ENCODE data around the gene DNAJC10.

DNAJC10 gene

DNA sequence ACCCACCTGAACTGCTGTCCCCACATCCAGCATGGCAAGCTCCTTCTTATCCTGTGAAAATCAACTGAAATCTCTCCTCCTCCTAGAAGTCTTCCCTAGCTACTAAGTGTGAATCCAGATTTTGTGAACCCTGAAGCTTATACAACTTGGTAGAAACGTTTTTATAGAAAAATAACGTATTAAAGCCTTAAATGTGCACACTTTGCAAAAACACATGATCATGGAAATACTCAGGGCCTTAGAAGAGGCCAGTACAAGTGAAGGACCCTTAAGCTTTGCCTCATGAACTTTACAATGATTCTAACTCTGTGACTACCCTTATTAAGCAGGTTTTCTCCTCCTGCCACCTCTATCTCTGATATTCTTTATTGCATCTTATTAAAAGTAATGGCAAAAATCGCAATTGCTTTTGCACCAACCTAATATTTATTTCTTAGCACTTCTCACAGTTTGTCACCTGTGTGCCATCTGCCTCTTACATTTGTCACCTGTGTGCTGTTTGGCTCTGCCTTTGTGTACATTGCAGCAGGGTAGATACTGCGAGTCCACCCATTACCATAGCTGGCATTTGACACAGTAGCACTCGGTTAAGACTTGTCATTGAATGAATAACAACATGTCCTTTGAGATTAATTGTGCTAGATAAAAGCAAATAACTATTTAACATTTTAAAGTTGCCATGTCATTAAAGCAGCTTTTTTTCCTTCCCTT, 108.2 kb downstream of the DNAJC10 start:
- Histone ChIP-seq H3K4me1 (ENCODE audit: control insufficient read depth, insufficient read depth, low read length) (peaks cover 13% of the 10 kb centered on the region), H3K36me3 (ENCODE audit: control insufficient read depth, insufficient read depth, low read length) (no peaks in the 10 kb centered on the region), H3K4me3 (ENCODE audit: low read depth, low read length) (no peak overlapping the region), H3K9me3 (ENCODE audit: control insufficient read depth, insufficient read depth, low read length) (no peaks in the 10 kb centered on the region), H3K9ac (ENCODE audit: low read depth, low read length) (no peak overlapping the region), H3K27me3 (ENCODE audit: control insufficient read depth, insufficient read depth, low read length) (no peaks in the 10 kb centered on the region)

DNA sequence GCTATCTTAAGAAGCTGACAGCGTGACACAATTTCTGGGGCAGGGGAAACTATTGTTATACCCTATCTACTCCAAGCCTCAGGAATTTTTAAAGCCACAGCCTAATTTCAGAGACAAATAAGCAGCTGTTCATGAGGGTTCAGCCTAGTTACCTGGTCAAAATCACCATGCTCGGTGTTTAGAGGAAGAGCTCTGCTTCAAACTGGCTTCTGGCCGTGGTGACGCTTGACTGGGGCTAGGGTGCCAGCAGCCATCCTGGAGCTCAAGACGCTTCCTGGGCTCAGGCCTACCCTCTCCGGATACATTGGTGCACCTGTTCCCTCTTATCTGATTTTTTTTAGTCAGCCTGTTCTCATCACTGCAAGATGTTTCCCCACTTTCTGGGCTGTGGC, 108.7 kb downstream of the DNAJC10 start:
- Histone ChIP-seq H3K4me3 (ENCODE audit: low read depth, low read length) (no peak overlapping the region), H3K4me1 (ENCODE audit: control insufficient read depth, insufficient read depth, low read length) (peaks cover 13% of the 10 kb centered on the region), H3K27me3 (ENCODE audit: control insufficient read depth, insufficient read depth, low read length) (no peaks in the 10 kb centered on the region), H3K9me3 (ENCODE audit: control insufficient read depth, insufficient read depth, low read length) (no peaks in the 10 kb centered on the region), H3K9ac (ENCODE audit: low read depth, low read length) (no peak overlapping the region), H3K36me3 (ENCODE audit: control insufficient read depth, insufficient read depth, low read length) (no peaks in the 10 kb centered on the region)

DNA sequence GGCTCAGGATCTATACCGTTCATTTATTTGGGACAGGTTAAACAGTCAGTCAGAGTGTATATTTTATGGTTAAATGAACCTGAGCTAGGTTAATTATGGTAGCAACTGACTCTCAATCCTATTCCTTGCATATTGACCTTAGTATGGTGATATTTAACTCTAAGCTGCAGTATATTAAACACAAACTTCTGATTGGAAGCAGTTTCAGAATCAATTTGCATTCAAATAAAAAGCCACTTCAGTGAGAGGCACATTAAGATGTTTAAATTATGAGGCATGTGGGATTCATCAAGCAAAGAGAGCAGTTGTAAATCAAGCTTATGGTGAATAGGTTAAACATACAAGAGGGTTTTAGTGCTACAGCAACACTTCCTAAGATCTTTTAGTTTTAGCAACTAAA, 110.0 kb downstream of the DNAJC10 start:
- no peaks in the 10 kb centered on the region for H3K27me3 ChIP-seq (ENCODE audit: control insufficient read depth, insufficient read depth, low read length)
- no peaks in the 10 kb centered on the region for H3K9me3 ChIP-seq (ENCODE audit: control insufficient read depth, insufficient read depth, low read length)
- H3K36me3 ChIP-seq (ENCODE audit: control insufficient read depth, insufficient read depth, low read length) = no peaks in the 10 kb centered on the region
- no peak overlapping the region for H3K9ac ChIP-seq (ENCODE audit: low read depth, low read length)
- H3K4me1 ChIP-seq (ENCODE audit: control insufficient read depth, insufficient read depth, low read length) = peaks cover 13% of the 10 kb centered on the region
- H3K4me3 ChIP-seq (ENCODE audit: low read depth, low read length) = no peak overlapping the region

GRCh38 chr2:182826496-182826895, 110.4 kb downstream of the DNAJC10 start:
- peaks cover 13% of the 10 kb centered on the region for H3K4me1 ChIP-seq (ENCODE audit: control insufficient read depth, insufficient read depth, low read length)
- no peaks in the 10 kb centered on the region for H3K27me3 ChIP-seq (ENCODE audit: control insufficient read depth, insufficient read depth, low read length)
- no peak overlapping the region for H3K9ac ChIP-seq (ENCODE audit: low read depth, low read length)
- no peaks in the 10 kb centered on the region for H3K36me3 ChIP-seq (ENCODE audit: control insufficient read depth, insufficient read depth, low read length)
- no peaks in the 10 kb centered on the region for H3K9me3 ChIP-seq (ENCODE audit: control insufficient read depth, insufficient read depth, low read length)
- H3K4me3 ChIP-seq (ENCODE audit: low read depth, low read length) = no peak overlapping the region

- H3K27me3 ChIP-seq (ENCODE audit: control insufficient read depth, insufficient read depth, low read length) = no peaks in the 10 kb centered on the region
- no peak overlapping the region for H3K4me3 ChIP-seq (ENCODE audit: low read depth, low read length)
- no peak overlapping the region for H3K9ac ChIP-seq (ENCODE audit: low read depth, low read length)
- no peaks in the 10 kb centered on the region for H3K36me3 ChIP-seq (ENCODE audit: control insufficient read depth, insufficient read depth, low read length)
- H3K9me3 ChIP-seq (ENCODE audit: control insufficient read depth, insufficient read depth, low read length) = no peaks in the 10 kb centered on the region
- H3K4me1 ChIP-seq (ENCODE audit: control insufficient read depth, insufficient read depth, low read length) = peaks cover 17% of the 10 kb centered on the region
These were observed 111.3 kb downstream of the DNAJC10 start for GRCh38 chr2:182827182-182827879.

DNA sequence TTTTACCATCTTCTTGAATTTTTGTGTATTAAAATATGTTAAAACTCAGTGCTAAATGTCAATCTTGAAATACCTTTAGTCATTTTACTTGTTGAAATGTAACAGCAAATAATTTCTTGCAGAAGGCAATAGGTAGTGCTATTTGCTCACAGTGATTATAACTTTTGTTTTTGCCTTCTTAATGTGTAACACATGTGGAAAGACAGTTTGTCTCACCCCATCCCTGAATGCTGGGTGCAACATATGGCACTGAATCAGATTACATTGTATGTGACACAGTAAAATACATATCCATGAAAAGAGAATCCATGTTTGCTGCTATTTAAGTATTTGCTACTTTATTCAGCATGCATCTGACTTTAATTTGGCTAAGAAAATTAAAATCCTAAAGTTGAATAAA, 115.0 kb downstream of the DNAJC10 start:
- Histone ChIP-seq H3K27me3 (ENCODE audit: control insufficient read depth, insufficient read depth, low read length) (no peaks in the 10 kb centered on the region), H3K9me3 (ENCODE audit: control insufficient read depth, insufficient read depth, low read length) (no peaks in the 10 kb centered on the region), H3K4me3 (ENCODE audit: low read depth, low read length) (no peak overlapping the region), H3K4me1 (ENCODE audit: control insufficient read depth, insufficient read depth, low read length) (peaks cover 11% of the 10 kb centered on the region), H3K9ac (ENCODE audit: low read depth, low read length) (no peak overlapping the region), H3K36me3 (ENCODE audit: control insufficient read depth, insufficient read depth, low read length) (no peaks in the 10 kb centered on the region)

DNA sequence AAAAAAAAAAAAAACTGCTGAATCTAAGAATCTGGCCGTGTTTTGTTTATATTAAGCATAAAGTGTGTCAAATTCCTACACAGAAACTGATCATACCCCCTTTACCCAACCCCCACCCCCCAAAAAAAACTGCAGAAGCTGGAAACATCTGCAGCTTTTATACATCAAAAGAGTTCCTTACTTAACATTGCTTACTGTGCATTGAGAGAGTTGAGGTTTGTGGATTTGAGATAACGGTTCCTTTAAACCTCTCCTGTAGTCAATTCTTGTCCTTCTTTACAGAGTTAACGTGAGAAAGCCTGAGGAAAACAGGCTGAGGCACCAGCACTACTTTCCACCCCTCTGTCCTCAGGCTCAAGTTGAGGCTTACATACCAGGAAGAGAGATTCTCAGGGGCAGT, 115.9 kb downstream of the DNAJC10 start:
- H3K36me3 ChIP-seq (ENCODE audit: control insufficient read depth, insufficient read depth, low read length) = no peaks in the 10 kb centered on the region
- H3K4me1 ChIP-seq (ENCODE audit: control insufficient read depth, insufficient read depth, low read length) = peaks cover 5% of the 10 kb centered on the region
- H3K4me3 ChIP-seq (ENCODE audit: low read depth, low read length) = no peak overlapping the region
- H3K9ac ChIP-seq (ENCODE audit: low read depth, low read length) = no peak overlapping the region
- no peaks in the 10 kb centered on the region for H3K9me3 ChIP-seq (ENCODE audit: control insufficient read depth, insufficient read depth, low read length)
- H3K27me3 ChIP-seq (ENCODE audit: control insufficient read depth, insufficient read depth, low read length) = no peaks in the 10 kb centered on the region

DNA sequence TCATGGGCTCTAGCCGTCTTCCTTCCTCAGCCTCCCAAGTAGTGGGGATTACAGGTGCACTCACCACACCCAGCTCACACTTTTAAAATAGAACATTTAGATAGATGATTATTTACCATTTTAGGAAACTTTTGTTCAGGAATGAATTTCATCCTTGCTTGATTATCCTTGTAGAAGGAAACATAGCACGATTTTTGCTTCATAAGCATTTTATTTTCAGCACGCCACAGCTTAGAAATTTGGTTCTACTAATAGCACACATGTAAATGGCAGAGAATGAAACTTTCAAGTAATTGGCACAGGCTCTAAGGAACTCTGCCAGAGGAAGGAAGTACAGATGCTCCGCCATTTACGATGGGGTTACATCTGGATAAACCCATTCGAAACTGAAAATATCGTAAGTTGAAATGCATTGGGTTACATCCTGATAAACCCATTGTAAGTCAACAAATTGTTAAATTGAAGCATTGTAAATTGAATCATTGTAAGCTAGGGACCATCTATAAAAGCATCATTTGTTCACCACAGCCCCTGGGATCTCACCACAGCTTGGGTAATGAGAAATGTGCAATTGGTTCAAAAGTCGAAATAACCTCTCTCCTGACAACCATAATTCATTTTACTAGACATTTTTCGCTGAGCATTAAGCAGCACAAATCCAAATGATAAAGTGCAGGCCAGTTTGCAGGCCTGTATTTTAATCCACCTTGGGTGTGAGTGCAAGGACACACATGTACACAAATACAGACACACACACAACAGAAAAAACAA, 117.2 kb downstream of the DNAJC10 start:
- no peak overlapping the region for H3K4me3 ChIP-seq (ENCODE audit: low read depth, low read length)

DNA sequence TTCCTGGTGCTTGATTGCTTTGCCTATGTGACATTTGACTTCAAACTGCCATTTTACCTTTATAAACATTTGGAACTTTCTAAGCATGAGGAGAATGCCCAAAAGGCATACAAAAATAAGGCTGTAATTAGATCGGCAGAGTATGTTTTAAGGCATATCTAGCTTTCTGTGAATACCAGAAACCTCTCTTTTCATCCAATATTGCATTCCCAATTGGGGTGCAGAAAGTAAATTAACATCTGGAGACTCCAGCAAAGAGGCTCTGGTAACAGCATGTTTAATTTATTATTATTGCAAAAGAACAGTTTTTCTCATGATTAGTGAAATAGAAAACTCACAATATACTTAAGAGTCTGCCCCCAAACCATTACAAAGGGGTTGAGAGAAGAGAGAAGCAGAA, 118.2 kb downstream of the DNAJC10 start:
- H3K36me3 ChIP-seq (ENCODE audit: control insufficient read depth, insufficient read depth, low read length) = no peaks in the 10 kb centered on the region
- no peak overlapping the region for H3K4me3 ChIP-seq (ENCODE audit: low read depth, low read length)
- no peaks in the 10 kb centered on the region for H3K9me3 ChIP-seq (ENCODE audit: control insufficient read depth, insufficient read depth, low read length)
- H3K4me1 ChIP-seq (ENCODE audit: control insufficient read depth, insufficient read depth, low read length) = peaks cover 4% of the 10 kb centered on the region
- no peak overlapping the region for H3K9ac ChIP-seq (ENCODE audit: low read depth, low read length)
- H3K27me3 ChIP-seq (ENCODE audit: control insufficient read depth, insufficient read depth, low read length) = no peaks in the 10 kb centered on the region

More for the DNA sequence above, 117.2 kb downstream of the DNAJC10 start:
- H3K36me3 ChIP-seq (ENCODE audit: control insufficient read depth, insufficient read depth, low read length) = no peaks in the 10 kb centered on the region
- H3K9me3 ChIP-seq (ENCODE audit: control insufficient read depth, insufficient read depth, low read length) = no peaks in the 10 kb centered on the region
- H3K27me3 ChIP-seq (ENCODE audit: control insufficient read depth, insufficient read depth, low read length) = no peaks in the 10 kb centered on the region
- peaks cover 4% of the 10 kb centered on the region for H3K4me1 ChIP-seq (ENCODE audit: control insufficient read depth, insufficient read depth, low read length)
- H3K9ac ChIP-seq (ENCODE audit: low read depth, low read length) = no peak overlapping the region

- Histone ChIP-seq H3K27me3 (ENCODE audit: control insufficient read depth, insufficient read depth, low read length) (no peaks in the 10 kb centered on the region), H3K9me3 (ENCODE audit: control insufficient read depth, insufficient read depth, low read length) (no peaks in the 10 kb centered on the region), H3K9ac (ENCODE audit: low read depth, low read length) (no peak overlapping the region), H3K4me3 (ENCODE audit: low read depth, low read length) (no peak overlapping the region), H3K36me3 (ENCODE audit: control insufficient read depth, insufficient read depth, low read length) (no peaks in the 10 kb centered on the region), H3K4me1 (ENCODE audit: control insufficient read depth, insufficient read depth, low read length) (peaks cover 4% of the 10 kb centered on the region)
These were observed 120.4 kb downstream of the DNAJC10 start for GRCh38 chr2:182836451-182836850.

Measured in iPS-15b (cell line).